Muscle layer of colon (tissue), 2 donors: ENCODE data around the gene TMEM235.

ENCODE experiments used
- H3K27ac ChIP-seq: one replicate; pipeline ENCODE4 v1.7.0; 2013; ENCODE audit warnings: low read depth, mild to moderate bottlenecking, low read length, moderate library complexity
- H3K27me3 ChIP-seq, 2 donors: one replicate each; pipeline ENCODE4 v1.7.0; 2013; ENCODE audit warnings: low read length in 2 of 2, mild to moderate bottlenecking in 2 of 2; ENCODE audit not compliant: insufficient read depth in 2 of 2, control insufficient read depth in 1 of 2
- H3K36me3 ChIP-seq: one replicate; pipeline ENCODE4 v1.7.0; 2013; ENCODE audit warnings: mild to moderate bottlenecking, low read length; ENCODE audit not compliant: insufficient read depth
- H3K4me1 ChIP-seq: one replicate; pipeline ENCODE4 v1.7.0; 2013; ENCODE audit warnings: mild to moderate bottlenecking, low read length; ENCODE audit not compliant: insufficient read depth
- H3K4me3 ChIP-seq, 2 donors: one replicate each; pipeline ENCODE4 v1.7.0; 2013; ENCODE audit warnings: low read length in 2 of 2, low read depth in 1 of 2, mild to moderate bottlenecking in 1 of 2, moderate library complexity in 1 of 2
- H3K9ac ChIP-seq: one replicate; pipeline ENCODE4 v1.7.0; 2013; ENCODE audit warnings: low read length
- H3K9me3 ChIP-seq: one replicate; pipeline ENCODE4 v1.7.0; 2013; ENCODE audit warnings: mild to moderate bottlenecking, low read length
- donor health status: abdominal sarcoma.
- donor health status: Adenocarcinoma of cecum.

Gene TMEM235

DNA sequence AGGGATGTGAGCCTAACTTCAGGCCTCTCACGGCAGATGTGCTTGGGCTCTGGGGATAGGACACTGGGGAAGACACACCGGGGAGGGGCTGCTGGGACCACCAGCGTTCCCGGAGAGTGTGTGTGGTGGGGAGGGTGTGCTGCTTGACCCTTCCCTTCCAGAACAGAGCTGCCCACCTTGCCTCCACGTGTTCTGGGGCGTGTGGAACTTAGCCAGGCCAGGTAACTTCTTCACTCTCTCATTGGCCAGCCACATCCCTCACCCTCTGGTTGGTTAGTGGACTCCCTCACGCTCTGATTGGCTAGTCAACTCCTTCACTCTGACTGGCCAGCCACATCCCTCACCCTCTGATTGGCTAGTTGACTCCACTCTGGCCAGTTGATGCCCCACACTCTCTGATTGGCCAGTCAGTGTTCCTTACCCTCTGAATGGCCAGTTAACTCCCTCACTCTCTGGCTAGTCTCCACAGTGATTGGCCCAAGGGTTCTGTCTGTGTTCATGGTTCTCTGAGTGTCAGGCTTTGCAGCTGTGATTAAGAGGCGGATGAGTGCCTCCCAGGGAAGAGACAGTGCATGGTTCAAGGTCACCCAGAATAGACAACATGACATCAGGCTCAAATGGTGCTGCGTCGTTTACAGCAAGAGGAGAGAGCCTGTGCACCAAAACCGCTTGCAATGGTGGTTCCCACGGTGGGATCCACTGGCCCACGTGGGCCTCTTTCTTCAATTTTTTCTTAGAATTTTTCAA lies 10.0 kb downstream of the TMEM235 start:
- H3K9me3 ChIP-seq: no peaks in the 10 kb centered on the region
- H3K9ac ChIP-seq: no peak overlapping the region
- no peaks in the 10 kb centered on the region for H3K36me3 ChIP-seq
- no peak overlapping the region for H3K4me3 ChIP-seq
- H3K27ac ChIP-seq: no peak overlapping the region
- H3K4me1 ChIP-seq: no peaks in the 10 kb centered on the region
- H3K27me3 ChIP-seq: peaks cover 0 to 4% of the 10 kb centered on the region in 2 donors

GRCh38 chr17:78242024-78242742 lies 10.8 kb downstream of the TMEM235 start:
- Histone ChIP-seq H3K9me3 (no peaks in the 10 kb centered on the region), H3K9ac (no peak overlapping the region), H3K4me3 (no peak overlapping the region)

DNA sequence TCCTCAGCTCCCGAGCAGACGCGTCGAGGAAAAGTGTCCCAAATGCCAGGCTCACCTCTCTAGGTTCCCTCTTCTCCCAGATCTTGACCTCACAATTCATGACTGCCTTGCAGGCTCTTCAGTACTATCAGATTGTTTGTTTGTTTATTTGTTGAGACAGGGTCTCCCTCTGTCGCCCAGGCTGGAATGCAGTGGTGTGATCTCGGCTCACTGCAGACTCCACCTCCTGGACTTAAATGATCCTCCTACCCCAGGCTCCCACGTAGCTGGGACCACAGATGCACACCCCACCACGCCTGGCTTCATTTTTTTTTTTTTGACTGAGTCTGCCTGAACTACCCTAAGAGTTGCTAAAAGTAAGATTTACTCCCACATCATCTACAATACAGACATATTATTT lies 15.9 kb downstream of the TMEM235 start:
- Histone ChIP-seq H3K27ac (no peak overlapping the region), H3K4me3 (no peak overlapping the region), H3K9ac (no peak overlapping the region), H3K9me3 (no peaks in the 10 kb centered on the region), H3K36me3 (no peaks in the 10 kb centered on the region), H3K27me3 (peaks cover 0 to 6% of the 10 kb centered on the region in 2 donors), H3K4me1 (no peaks in the 10 kb centered on the region)

More at GRCh38 chr17:78242024-78242742, 10.8 kb downstream of the TMEM235 start:
- Histone ChIP-seq H3K27ac (no peak overlapping the region), H3K27me3 (peaks cover 0 to 4% of the 10 kb centered on the region in 2 donors), H3K4me1 (no peaks in the 10 kb centered on the region), H3K36me3 (no peaks in the 10 kb centered on the region)

GRCh38 chr17:78248051-78248914 lies 16.9 kb downstream of the TMEM235 start:
- no peaks in the 10 kb centered on the region for H3K9me3 ChIP-seq
- no peak overlapping the region for H3K9ac ChIP-seq
- H3K27ac ChIP-seq: no peak overlapping the region

DNA sequence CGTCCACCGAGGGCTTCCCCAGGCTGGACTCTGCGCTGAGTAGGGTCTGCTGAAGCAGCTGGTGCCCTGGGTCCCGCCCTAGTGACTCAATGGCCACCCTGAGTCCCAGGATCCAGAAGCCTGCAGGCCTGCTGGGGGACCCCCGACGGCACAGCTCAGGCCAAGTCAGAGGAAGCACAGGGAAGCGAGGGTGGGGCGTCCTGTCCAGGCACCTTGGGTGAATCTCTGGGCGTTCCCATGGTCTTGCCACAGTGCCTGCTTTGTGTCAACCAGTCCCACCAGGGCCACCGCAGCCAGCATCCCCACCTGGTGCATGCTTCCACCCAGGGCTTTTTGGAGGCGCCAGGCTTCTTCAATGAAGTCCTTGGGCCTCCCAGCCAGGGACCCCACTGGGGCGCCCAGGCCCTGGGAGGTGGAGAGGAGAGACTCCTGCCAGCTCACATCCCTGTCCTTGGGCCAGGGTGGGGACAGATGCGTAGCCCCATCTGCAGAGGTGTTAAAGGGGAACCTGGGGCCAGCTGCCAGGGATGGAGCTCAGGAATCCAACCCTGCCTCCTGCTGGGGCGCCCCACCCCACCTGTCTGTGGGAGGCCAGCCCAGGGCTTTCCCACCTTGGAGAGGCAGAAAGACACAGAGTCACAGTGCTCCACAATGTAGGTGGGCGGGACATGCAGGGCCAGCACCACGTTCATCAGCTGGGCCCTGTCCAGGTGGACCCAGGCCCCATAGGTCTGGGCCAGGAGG lies 17.8 kb downstream of the TMEM235 start:
- Histone ChIP-seq H3K27me3 (peaks cover 0 to 6% of the 10 kb centered on the region in 2 donors), H3K4me1 (no peaks in the 10 kb centered on the region), H3K9me3 (no peaks in the 10 kb centered on the region), H3K4me3 (no peak overlapping the region), H3K36me3 (no peaks in the 10 kb centered on the region), H3K27ac (no peak overlapping the region), H3K9ac (no peak overlapping the region)

More at GRCh38 chr17:78248051-78248914, 16.9 kb downstream of the TMEM235 start:
- Histone ChIP-seq H3K27me3 (peaks cover 0 to 6% of the 10 kb centered on the region in 2 donors), H3K36me3 (no peaks in the 10 kb centered on the region), H3K4me3 (no peak overlapping the region), H3K4me1 (no peaks in the 10 kb centered on the region)

- no peak overlapping the region for H3K4me3 ChIP-seq
- H3K4me1 ChIP-seq: no peaks in the 10 kb centered on the region
- H3K9me3 ChIP-seq: no peaks in the 10 kb centered on the region
- peaks cover 0 to 6% of the 10 kb centered on the region in 2 donors for H3K27me3 ChIP-seq
- H3K27ac ChIP-seq: no peak overlapping the region
- H3K36me3 ChIP-seq: no peaks in the 10 kb centered on the region
- no peak overlapping the region for H3K9ac ChIP-seq
Measured at GRCh38 chr17:78249818-78250806, 18.7 kb downstream of the TMEM235 start.

- H3K4me3 ChIP-seq: no peak overlapping the region
- no peak overlapping the region for H3K9ac ChIP-seq
- no peaks in the 10 kb centered on the region for H3K4me1 ChIP-seq
- H3K9me3 ChIP-seq: no peaks in the 10 kb centered on the region
- H3K27ac ChIP-seq: no peak overlapping the region
- no peaks in the 10 kb centered on the region for H3K36me3 ChIP-seq
- H3K27me3 ChIP-seq: peaks cover 0 to 6% of the 10 kb centered on the region in 2 donors
Measured at GRCh38 chr17:78250891-78251772, 19.7 kb downstream of the TMEM235 start.

DNA sequence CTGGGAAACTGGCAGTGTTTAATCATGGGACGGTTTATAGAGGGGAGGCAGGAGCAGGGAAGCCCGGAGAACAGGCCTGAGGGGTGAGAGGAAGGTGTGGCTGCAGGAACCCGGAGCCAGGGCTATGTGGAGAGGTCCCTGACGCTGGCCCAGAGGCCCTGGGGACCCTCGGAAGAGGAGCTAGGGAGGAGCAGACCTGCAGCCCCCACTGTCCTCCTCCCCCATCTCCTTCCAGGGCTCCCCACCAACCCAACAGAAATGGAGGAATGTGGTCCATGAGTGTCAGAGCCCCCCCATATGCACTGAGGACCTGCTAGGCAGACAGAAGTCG lies 20.3 kb downstream of the TMEM235 start:
- H3K36me3 ChIP-seq: no peaks in the 10 kb centered on the region
- no peak overlapping the region for H3K9ac ChIP-seq
- no peak overlapping the region for H3K27ac ChIP-seq
- H3K9me3 ChIP-seq: no peaks in the 10 kb centered on the region
- H3K4me3 ChIP-seq: no peak overlapping the region
- peaks cover 0 to 6% of the 10 kb centered on the region in 2 donors for H3K27me3 ChIP-seq
- no peaks in the 10 kb centered on the region for H3K4me1 ChIP-seq

DNA sequence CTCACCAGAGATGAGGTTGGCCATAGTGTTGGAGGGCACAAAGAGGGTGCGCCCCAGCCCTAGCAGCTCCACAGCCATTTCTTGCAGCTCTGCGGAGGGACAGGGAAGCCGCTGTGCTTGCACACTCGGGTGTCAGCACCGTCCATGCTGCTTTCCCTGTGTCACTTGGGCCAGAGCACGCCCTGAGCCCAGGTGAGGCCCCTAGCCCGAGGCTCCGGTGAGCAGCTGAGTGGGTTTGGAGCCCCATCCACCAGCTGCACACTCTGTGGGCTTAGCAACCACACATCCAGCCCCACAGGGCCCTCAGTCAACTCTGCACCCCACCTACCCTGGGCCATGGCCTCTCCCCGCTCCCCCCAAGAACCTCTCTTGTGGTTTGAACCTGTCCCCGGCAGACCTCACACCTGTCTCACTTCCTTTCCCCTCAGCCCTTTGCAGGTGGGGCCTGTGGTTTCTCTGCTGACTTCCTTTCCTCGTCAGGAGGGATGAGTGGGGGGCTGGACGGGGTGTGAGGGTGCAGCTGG lies 20.7 kb downstream of the TMEM235 start:
- H3K4me3 ChIP-seq: no peak overlapping the region
- no peak overlapping the region for H3K9ac ChIP-seq
- H3K27me3 ChIP-seq: peaks cover 0 to 6% of the 10 kb centered on the region in 2 donors
- H3K4me1 ChIP-seq: no peaks in the 10 kb centered on the region
- H3K27ac ChIP-seq: no peak overlapping the region
- no peaks in the 10 kb centered on the region for H3K9me3 ChIP-seq
- no peaks in the 10 kb centered on the region for H3K36me3 ChIP-seq
